A549 (cell line): ENCODE data around the gene RNFT1. TPM values are rescaled to one million over a fixed set of nuclear protein-coding genes. Genes with fewer than 3 reads are reported as not detected.
"Not testable (repeated sequence)": the region's sequence is repeated elsewhere in the genome, so short reads cannot be mapped to it uniquely, and the experiment has no call there.

Experiments used
- ATAC-seq, 2 experiments: fragments of 200-7000 bp in 1 of 2; fragments of >200 bp in 1 of 2; cut with Nextera tagmentation in 1 of 2; cut with Tn5 transposase in 1 of 2; 3 replicates each; pipeline versions ENCODE4 v1.8.0 to v1.9.1; 2018 to 2020; ENCODE audit warnings: mild to moderate bottlenecking in 1 of 2, moderate library complexity in 1 of 2
- CTCF ChIA-PET: fragments of 300-600 bp; sonication (Branson Sonifier 250); formaldehyde crosslinking; extraction: SDS; loops from one replicate; lab custom pipeline; 2021; ENCODE audit warnings: antibody characterized with exemption, inconsistent platforms; lab: Yijun Ruan, JAX
- POLR2A ChIA-PET: fragments of 350-600 bp; formaldehyde crosslinking; extraction: SDS; loops from one replicate; lab custom pipeline; 2021; ENCODE audit warnings: antibody characterized with exemption, inconsistent platforms; lab: Yijun Ruan, JAX
- DNase-seq, 2 experiments: peaks; one replicate each; pipeline versions ENCODE4 v3.0.0 to v3.0.0-alpha.2; 2011 to 2016; ENCODE audit warnings: low read depth in 1 of 2, low spot score in 1 of 2
- FAIRE-seq: peaks from 2 replicates; lab custom pipeline; 2011; peaks lifted over from hg19 to GRCh38; lab: Jason Lieb, UNC
- H3K27ac ChIP-seq, 2 experiments: fragments of >200 bp; sonication (Bioruptor Twin); formaldehyde crosslinking; 3 replicates each; pipeline ENCODE4 v1.5.1; 2016 to 2017
- H3K4me1 ChIP-seq: fragments of >200 bp; sonication (Bioruptor Twin); formaldehyde crosslinking; 3 replicates; pipeline ENCODE4 v1.6.1; 2016
- H3K4me2 ChIP-seq: fragments of >200 bp; sonication (Bioruptor Twin); formaldehyde crosslinking; 3 replicates; pipeline ENCODE4 v1.6.1; 2016
- H3K4me3 ChIP-seq: fragments of >200 bp; sonication (Bioruptor Twin); formaldehyde crosslinking; 3 replicates; pipeline ENCODE4 v1.5.1; 2016
- H3K9me3 ChIP-seq: fragments of >200 bp; sonication (Bioruptor Twin); formaldehyde crosslinking; 3 replicates; pipeline ENCODE4 v1.6.1; 2016
- ATOH8 ChIP-seq: fragments of 250-450 bp; sonication (Bioruptor Pico); IDR thresholded peaks from 2 replicates; pipeline ENCODE4 v1.5.0; 2020; ENCODE audit warnings: low read depth, mild to moderate bottlenecking, moderate library complexity
- CEBPB ChIP-seq, 2 experiments: fragments of >200 bp in 1 of 2; sonication (Bioruptor Twin) in 1 of 2; formaldehyde crosslinking in 1 of 2; IDR thresholded peaks; 2 replicates each; pipeline ENCODE4 v1.6.1; 2012 to 2016
- CTCF ChIP-seq: fragments of >200 bp; sonication (Bioruptor Twin); formaldehyde crosslinking; IDR thresholded peaks from 3 replicates; pipeline ENCODE4 v1.5.1; 2016
- EHMT2 ChIP-seq: fragments of 200-600 bp; sonication (generic); IDR thresholded peaks from 2 replicates; pipeline ENCODE4 v1.6.1; 2016; ENCODE audit warnings: antibody characterized with exemption, low read depth, mild to moderate bottlenecking, moderate library complexity
- ESRRA ChIP-seq: fragments of 150-350 bp; IDR thresholded peaks from 2 replicates; pipeline ENCODE4 v1.6.1; 2014; ENCODE audit warnings: mild to moderate bottlenecking, low read length, borderline replicate concordance
- FOSL2 ChIP-seq, 2 experiments: fragments of 450-650 bp in 1 of 2; fragments of >200 bp in 1 of 2; sonication (Bioruptor Twin) in 1 of 2; formaldehyde crosslinking; IDR thresholded peaks; 2 replicates each; pipeline versions ENCODE4 v1.5.0 to v1.6.1; 2016 to 2020; ENCODE audit warnings: mild to moderate bottlenecking in 1 of 2, moderate library complexity in 1 of 2
- HES2 ChIP-seq: fragments of >200 bp; sonication (Bioruptor Twin); formaldehyde crosslinking; IDR thresholded peaks from 2 replicates; pipeline ENCODE4 v1.6.1; 2016
- HMGXB4 ChIP-seq: fragments of 250-450 bp; sonication (Bioruptor Pico); IDR thresholded peaks from 2 replicates; pipeline ENCODE4 v1.5.0; 2021; ENCODE audit warnings: mild to moderate bottlenecking, moderate library complexity, borderline replicate concordance
- JUN ChIP-seq, 2 experiments: fragments of >200 bp; sonication (Bioruptor Twin); formaldehyde crosslinking; IDR thresholded peaks; 2 replicates in 1 of 2; 3 replicates in 1 of 2; pipeline ENCODE4 v1.6.1; 2016 to 2017
- MAX ChIP-seq: IDR thresholded peaks from 2 replicates; pipeline ENCODE4 v1.6.1; 2012
- POLR2A ChIP-seq: IDR thresholded peaks from 2 replicates; pipeline ENCODE4 v1.6.1; 2012; ENCODE audit warnings: mild to moderate bottlenecking, low read length
- RARB ChIP-seq: fragments of 250-450 bp; sonication (Bioruptor Pico); IDR thresholded peaks from 2 replicates; pipeline ENCODE4 v1.8.0; 2021; ENCODE audit warnings: mild to moderate bottlenecking, moderate library complexity
- SREBF2 ChIP-seq: fragments of 450-650 bp; IDR thresholded peaks from 2 replicates; pipeline ENCODE4 v1.6.1; 2014; ENCODE audit warnings: mild to moderate bottlenecking, moderate library complexity
- TFCP2L1 ChIP-seq: fragments of 250-450 bp; sonication (Bioruptor Pico); IDR thresholded peaks from 2 replicates; pipeline ENCODE4 v1.5.0; 2021; ENCODE audit warnings: mild to moderate bottlenecking
- ZC3H11A ChIP-seq: fragments of 450-650 bp; IDR thresholded peaks from 2 replicates; pipeline ENCODE4 v1.6.1; 2014; ENCODE audit warnings: antibody characterized with exemption, mild to moderate bottlenecking
- WGBS: methylation state at CpG from one replicate; pipeline ENCODE4 v1.1.6; 2017; ENCODE audit errors: missing lambda C conversion rate; 5-methylcytosine and 5-hydroxymethylcytosine counted together
- polyA plus RNA-seq, 4 experiments: library from polyadenylated mRNA; depleted of rRNA in 3 of 4; stranded (reverse); fragments of >200 nt; fragmentation: RNase III in 1 of 4; extraction: RNeasy Plus Mini Kit Qiagen cat#74134 plus additional on column Dnase treatment in 1 of 4; gene quantifications; 2 replicates in 3 of 4; 3 replicates in 1 of 4; pipeline ENCODE4 v1.2.3, GENCODE V29; 2011 to 2017

Gene RNFT1
- polyA plus RNA-seq, 2 of the 4 experiments (the other 2 are of a cell fraction): 16.2 to 29.9 TPM

- Histone ChIP-seq H3K27ac (no peak overlapping the region), H3K4me2 (peak overlapping the region; percentile 82)
- ATAC-seq (no peak), FAIRE-seq (no peak)
- no peak for TF ChIP-seq CEBPB (IDR thresholded peaks at IDR 0.05)
- no peak for TF ChIP-seq JUN (IDR thresholded peaks at IDR 0.05)
- TF ChIP-seq HMGXB4: no peak
- TF ChIP-seq, all 56 proteins: peak for 0
- POLR2A ChIA-PET: no interaction called here
- 91% methylated on average over 6 of the region's 6 CpGs for WGBS
- H3K4me3 ChIP-seq: no peak overlapping the region
- CTCF ChIA-PET: interaction anchor here (0.7 to 1.2 kb wide), 2 partner anchors 10 to 12 kb away, joined by 3 read pairs; no protein-coding TSS in a partner anchor
- H3K4me1 ChIP-seq: peaks cover 15% of the 10 kb centered on the region
- no peaks in the 10 kb centered on the region for H3K9me3 ChIP-seq
- DNase-seq: no peak
Observed at GRCh38 chr17:59962739-59963318, 1.7 kb downstream of the RNFT1 start.

GRCh38 chr17:59959574-59959973 is 5.0 kb downstream of the RNFT1 start:
- POLR2A ChIA-PET: interaction anchor here (0.6 kb wide), 1 partner anchor 122 kb away, joined by 8 read pairs; no protein-coding TSS in a partner anchor
- H3K4me2 ChIP-seq, H3K4me3 ChIP-seq, DNase-seq, FAIRE-seq, H3K9me3 ChIP-seq, CTCF ChIA-PET, H3K27ac ChIP-seq, ATAC-seq: not testable (repeated sequence)
- 91% methylated on average over 8 of the region's 8 CpGs for WGBS
- H3K4me1 ChIP-seq: peaks cover 11% of the 10 kb centered on the region; the same call in 2 of the 3 replicates

GRCh38 chr17:59954856-59955255 is 9.7 kb downstream of the RNFT1 start:
- ChIA-PET CTCF (interaction anchor here (0.7 to 1.2 kb wide), 2 partner anchors 9 to 41 kb away, joined by 3 read pairs; no protein-coding TSS in a partner anchor), POLR2A (no interaction called here)
- no peak for TF ChIP-seq EHMT2
- TF ChIP-seq RARB (CRISPR knock-in tag): no peak
- ATAC-seq: no peak
- no peaks in the 10 kb centered on the region for H3K9me3 ChIP-seq
- no peak for DNase-seq
- H3K4me2 ChIP-seq: no peak overlapping the region
- no peak overlapping the region for H3K27ac ChIP-seq
- no peaks in the 10 kb centered on the region for H3K4me1 ChIP-seq
- 70% methylated on average over 3 of the region's 3 CpGs for WGBS
- peak; percentile 79 for FAIRE-seq
- H3K4me3 ChIP-seq: no peak overlapping the region

GRCh38 chr17:59950049-59950448 is 14.5 kb downstream of the RNFT1 start:
- CTCF ChIA-PET: interaction anchor here (1.1 to 2.1 kb wide), 4 partner anchors 13 to 36 kb away, joined by 3 to 6 read pairs (median 4); partner anchors contain the start of gene RNFT1
- WGBS: 90% methylated on average over 3 of the region's 3 CpGs

GRCh38 chr17:59947310-59947709 is 17.2 kb downstream of the RNFT1 start:
- FAIRE-seq: peak; percentile 13
- POLR2A ChIA-PET: not testable (repeated sequence)

More at GRCh38 chr17:59950049-59950448, 14.5 kb downstream of the RNFT1 start:
- Histone ChIP-seq H3K4me2 (no peak overlapping the region), H3K4me1 (no peaks in the 10 kb centered on the region), H3K4me3 (no peak overlapping the region), H3K9me3 (no peaks in the 10 kb centered on the region), H3K27ac (no peak overlapping the region)
- ATAC-seq (no peak), FAIRE-seq (no peak), DNase-seq (no peak)
- POLR2A ChIA-PET: interaction anchor here (0.7 kb wide), 1 partner anchor 15 kb away, joined by 7 read pairs; the partner anchor contains the start of gene RNFT1
- no peak for TF ChIP-seq POLR2A
- TF ChIP-seq ESRRA: no peak
- no peak for TF ChIP-seq ZC3H11A
- no peak for TF ChIP-seq FOSL2 (IDR thresholded peaks at IDR 0.05)
- TF ChIP-seq FOSL2 (CRISPR knock-in tag; IDR thresholded peaks at IDR 0.05): no peak
- TF ChIP-seq HES2: no peak
- no peak for TF ChIP-seq ATOH8 (CRISPR knock-in tag)
- no peak for TF ChIP-seq TFCP2L1 (CRISPR knock-in tag)
- no peak for TF ChIP-seq MAX
- TF ChIP-seq SREBF2: no peak
- TF ChIP-seq CTCF: no peak

GRCh38 chr17:59946433-59946832 is 18.1 kb downstream of the RNFT1 start:
- H3K4me2 ChIP-seq, ATAC-seq, POLR2A ChIA-PET, H3K9me3 ChIP-seq, H3K27ac ChIP-seq, H3K4me3 ChIP-seq, H3K4me1 ChIP-seq, DNase-seq, FAIRE-seq: not testable (repeated sequence)
- CTCF ChIA-PET: interaction anchor here (0.6 to 0.9 kb wide), 3 partner anchors 9 to 58 kb away, joined by 3 to 5 read pairs (median 3); no protein-coding TSS in a partner anchor
- 84% methylated on average over 7 of the region's 7 CpGs for whole genome bisulfite sequencing

More at GRCh38 chr17:59947310-59947709, 17.2 kb downstream of the RNFT1 start:
- H3K9me3 ChIP-seq, H3K4me2 ChIP-seq, ATAC-seq, H3K4me1 ChIP-seq, H3K4me3 ChIP-seq, CTCF ChIA-PET, H3K27ac ChIP-seq, DNase-seq: not testable (repeated sequence)
- WGBS: 87% methylated on average over 4 of the region's 4 CpGs
